Measurements from ENCODE around the gene NRN1. TPM values are rescaled to one million over a fixed set of nuclear protein-coding genes. Genes with fewer than 3 reads are reported as not detected.

The NRN1 gene
- total and polyA plus RNA-seq, 2 donors (not counting 3 experiments of a cell fraction or from before 2014, with no cell fraction given), result 12.8 to 26.2 TPM

DNA sequence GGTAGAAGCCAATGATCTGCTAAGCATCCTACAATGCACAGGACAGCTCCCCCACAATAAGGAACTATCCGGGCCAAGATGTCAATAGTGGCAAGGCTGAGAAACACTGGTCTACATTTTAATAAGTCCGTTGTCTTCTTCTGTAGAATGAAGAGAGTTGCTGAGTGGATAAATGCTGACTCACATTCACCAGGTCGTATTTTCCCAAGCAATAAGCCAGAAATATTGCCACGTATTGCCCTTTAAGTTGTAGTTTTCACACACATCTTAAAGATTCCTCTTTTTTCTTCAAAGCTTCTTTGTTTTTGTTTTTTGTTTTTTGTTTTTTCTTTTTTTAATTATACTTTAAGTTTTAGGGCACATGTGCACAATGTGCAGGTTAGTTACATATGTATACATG lies 30.5 kb upstream of the NRN1 start:
- CTCF ChIA-PET, result no interaction called here
- H3K36me3 ChIP-seq (ENCODE audit: control insufficient read depth in 2 of 2, extremely low read depth in 1 of 2, insufficient read depth in 2 of 2, low read length in 2 of 2), result no peaks in the 10 kb centered on the region
- H3K4me1 ChIP-seq (ENCODE audit: control insufficient read depth, extremely low read depth, insufficient read depth, low read length), result no peaks in the 10 kb centered on the region
- POLR2A ChIA-PET, result no interaction called here
- H2AFZ ChIP-seq (ENCODE audit: low read depth, low read length), result no peak overlapping the region
- TF ChIP-seq EZH2 (IDR thresholded peaks at IDR 0.05; ENCODE audit: borderline replicate concordance, low read depth, low read length, severe bottlenecking), result no peak
- TF ChIP-seq, protein P1, sequence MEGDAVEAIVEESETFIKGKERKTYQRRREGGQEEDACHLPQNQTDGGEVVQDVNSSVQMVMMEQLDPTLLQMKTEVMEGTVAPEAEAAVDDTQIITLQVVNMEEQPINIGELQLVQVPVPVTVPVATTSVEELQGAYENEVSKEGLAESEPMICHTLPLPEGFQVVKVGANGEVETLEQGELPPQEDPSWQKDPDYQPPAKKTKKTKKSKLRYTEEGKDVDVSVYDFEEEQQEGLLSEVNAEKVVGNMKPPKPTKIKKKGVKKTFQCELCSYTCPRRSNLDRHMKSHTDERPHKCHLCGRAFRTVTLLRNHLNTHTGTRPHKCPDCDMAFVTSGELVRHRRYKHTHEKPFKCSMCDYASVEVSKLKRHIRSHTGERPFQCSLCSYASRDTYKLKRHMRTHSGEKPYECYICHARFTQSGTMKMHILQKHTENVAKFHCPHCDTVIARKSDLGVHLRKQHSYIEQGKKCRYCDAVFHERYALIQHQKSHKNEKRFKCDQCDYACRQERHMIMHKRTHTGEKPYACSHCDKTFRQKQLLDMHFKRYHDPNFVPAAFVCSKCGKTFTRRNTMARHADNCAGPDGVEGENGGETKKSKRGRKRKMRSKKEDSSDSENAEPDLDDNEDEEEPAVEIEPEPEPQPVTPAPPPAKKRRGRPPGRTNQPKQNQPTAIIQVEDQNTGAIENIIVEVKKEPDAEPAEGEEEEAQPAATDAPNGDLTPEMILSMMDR (IDR thresholded peaks at IDR 0.05; ENCODE audit: extremely low read depth in 1 of 2, insufficient read depth in 1 of 2, low read depth in 1 of 2, low read length in 2 of 2), result no peak
- no peak for TF ChIP-seq GATA2 (IDR thresholded peaks at IDR 0.05; ENCODE audit: insufficient read depth, insufficient read length, low read depth, low read length)
- TF ChIP-seq POLR2A (IDR thresholded peaks at IDR 0.05; ENCODE audit: low read depth, low read length), result no peak
- no peak for TF ChIP-seq FOS (IDR thresholded peaks at IDR 0.05; ENCODE audit: borderline replicate concordance, insufficient read depth, low read length)
- TF ChIP-seq JUN (IDR thresholded peaks at IDR 0.05; ENCODE audit: borderline replicate concordance, insufficient read depth, insufficient read length, low read depth), result no peak
- TF ChIP-seq, protein P2, sequence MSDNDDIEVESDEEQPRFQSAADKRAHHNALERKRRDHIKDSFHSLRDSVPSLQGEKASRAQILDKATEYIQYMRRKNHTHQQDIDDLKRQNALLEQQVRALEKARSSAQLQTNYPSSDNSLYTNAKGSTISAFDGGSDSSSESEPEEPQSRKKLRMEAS (IDR thresholded peaks at IDR 0.05; ENCODE audit: insufficient read depth, insufficient read length), result no peak
- TF ChIP-seq POLR2AphosphoS5 (IDR thresholded peaks at IDR 0.05; ENCODE audit: insufficient read depth, low read depth, low read length), result no peak
- no peak for TF ChIP-seq MYC (IDR thresholded peaks at IDR 0.05; ENCODE audit: low read depth, low read length)
- BruUV-seq (replicated peaks), result no TSS peak
- H3K27me3 ChIP-seq (ENCODE audit: control insufficient read depth in 2 of 2, insufficient read depth in 2 of 2, low read length in 2 of 2), result no peaks in the 10 kb centered on the region
- no peaks in the 10 kb centered on the region for H3K9me3 ChIP-seq (replicated peaks; ENCODE audit: control insufficient read depth, insufficient read depth, low read length)
- H3K79me2 ChIP-seq (ENCODE audit: control insufficient read depth, insufficient read depth, low read length), result no peaks in the 10 kb centered on the region
- no peak overlapping the region for H3K27ac ChIP-seq (ENCODE audit: insufficient read depth, low read depth, low read length)
- H4K20me1 ChIP-seq (replicated peaks; ENCODE audit: control insufficient read depth, extremely low read depth, insufficient read depth, low read length), result no peaks in the 10 kb centered on the region
- FAIRE-seq (no peak), DNase-seq (ENCODE audit: low read depth, low spot score) (no peak)
- H3K9ac ChIP-seq (replicated peaks; ENCODE audit: extremely low read depth, insufficient read depth, low read length), result no peak overlapping the region
- H3K4me2 ChIP-seq (ENCODE audit: insufficient read depth, low read length), result no peak overlapping the region
- no peaks in the 10 kb centered on the region for H3K9me1 ChIP-seq (replicated peaks; ENCODE audit: control insufficient read depth, extremely low read depth, insufficient read depth, low read length)
- intact Hi-C loops (cut with micrococcal nuclease) (no loop called here), dilution Hi-C loops (cut with MboI; ENCODE audit: extremely low pct_ligation_motif_present, low sequenced_read_pairs) (no loop called here)
- H3K4me3 ChIP-seq (replicated peaks in 1 of 3; ENCODE audit: insufficient read depth in 1 of 3, low read depth in 1 of 3, low read length in 3 of 3), result no peak overlapping the region

All from endothelial cell of umbilical vein (primary cell).